ENCODE results near the gene SNX24.
"Not testable (repeated sequence)": the region's sequence is repeated elsewhere in the genome, so short reads cannot be mapped to it uniquely, and the experiment has no call there.

Gene SNX24, protein sequence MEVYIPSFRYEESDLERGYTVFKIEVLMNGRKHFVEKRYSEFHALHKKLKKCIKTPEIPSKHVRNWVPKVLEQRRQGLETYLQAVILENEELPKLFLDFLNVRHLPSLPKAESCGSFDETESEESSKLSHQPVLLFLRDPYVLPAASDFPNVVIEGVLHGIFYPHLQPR

DNA sequence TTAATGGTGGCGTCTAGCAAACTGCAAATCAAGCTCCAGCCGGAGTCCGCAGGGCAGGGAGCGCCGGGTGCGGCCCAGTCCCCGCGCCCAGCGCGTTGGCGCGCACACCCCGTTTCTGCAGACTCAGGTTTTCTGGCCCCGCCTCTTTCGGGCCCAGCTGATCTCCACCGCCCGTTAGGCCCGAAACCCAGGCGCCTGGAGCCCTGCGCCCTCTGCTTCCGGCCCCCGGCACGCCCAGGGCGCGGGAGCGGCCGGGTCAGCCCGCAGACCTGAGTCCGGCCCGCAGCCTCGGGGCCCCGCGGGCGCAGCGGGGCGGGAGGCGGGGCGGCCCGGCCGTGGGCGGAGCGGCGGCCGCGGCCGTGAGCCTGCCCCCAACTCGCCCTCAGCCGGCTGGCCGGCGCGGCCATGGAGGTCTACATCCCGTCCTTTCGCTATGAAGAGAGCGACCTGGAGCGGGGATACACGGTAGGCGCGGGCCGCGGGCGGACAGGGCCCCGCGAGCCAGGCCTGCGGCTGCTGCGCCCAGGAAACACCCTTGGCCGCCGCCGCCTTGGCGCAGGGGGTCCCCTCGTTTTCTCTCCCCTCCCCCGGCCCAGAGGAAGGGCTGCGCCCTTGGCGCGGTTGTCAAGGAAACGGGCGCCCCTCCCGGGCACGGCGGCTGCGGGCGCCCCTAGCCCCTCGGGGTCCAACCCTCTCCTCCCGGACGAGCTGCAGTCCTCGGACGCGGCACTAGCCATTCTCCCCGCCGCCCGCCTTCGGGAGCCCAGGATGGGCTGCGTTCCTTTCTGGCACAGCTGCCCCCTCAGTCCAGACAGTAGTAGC, at the start of gene SNX24:
TSS of gene SNX24 (plus strand) at position 385 of the 822 bp plus-strand sequence. CDS start at position 406, 21 bp downstream.
- DNase-seq: peak; percentile 47

DNA sequence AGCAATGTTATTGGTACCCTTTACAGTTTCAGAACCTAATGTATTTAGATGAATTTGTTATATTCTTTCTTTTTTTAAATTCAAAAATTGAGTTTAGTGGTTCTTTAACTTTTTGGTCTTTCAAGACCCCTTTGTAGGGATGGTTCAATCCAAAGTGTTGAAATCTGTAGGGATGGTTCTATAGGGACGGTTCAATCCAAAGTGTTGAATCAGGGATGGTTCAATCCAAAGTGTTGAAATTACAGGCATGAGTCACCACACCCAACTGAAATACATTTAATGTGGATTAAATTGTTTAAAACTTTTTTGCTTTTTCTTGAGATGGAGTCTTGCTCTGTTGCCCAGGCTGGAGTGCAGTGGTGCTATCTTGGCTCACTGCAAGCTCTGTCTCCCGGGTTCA, 39.9 kb upstream of the SNX24 start:
- DNase-seq: no peak

DNA sequence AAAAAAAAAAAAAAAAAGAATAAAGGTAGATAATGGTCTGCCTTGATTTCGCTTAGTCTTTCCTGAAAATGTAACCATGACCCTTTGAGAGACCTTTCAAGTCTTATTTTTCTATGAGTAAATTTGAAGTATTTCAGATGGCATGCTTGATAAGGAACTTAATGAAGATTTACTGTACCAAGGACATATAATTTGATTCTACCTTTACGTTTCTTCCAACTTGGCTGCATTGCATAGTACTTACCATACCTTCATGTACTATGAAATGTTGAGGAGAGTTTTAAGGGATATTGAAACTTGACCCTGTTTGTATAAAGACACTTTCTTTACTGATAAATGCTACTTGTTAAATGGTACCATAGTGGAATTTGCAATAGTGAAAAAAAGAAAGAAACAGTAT, 35.0 kb upstream of the SNX24 start:
- no peak for DNase-seq

DNA sequence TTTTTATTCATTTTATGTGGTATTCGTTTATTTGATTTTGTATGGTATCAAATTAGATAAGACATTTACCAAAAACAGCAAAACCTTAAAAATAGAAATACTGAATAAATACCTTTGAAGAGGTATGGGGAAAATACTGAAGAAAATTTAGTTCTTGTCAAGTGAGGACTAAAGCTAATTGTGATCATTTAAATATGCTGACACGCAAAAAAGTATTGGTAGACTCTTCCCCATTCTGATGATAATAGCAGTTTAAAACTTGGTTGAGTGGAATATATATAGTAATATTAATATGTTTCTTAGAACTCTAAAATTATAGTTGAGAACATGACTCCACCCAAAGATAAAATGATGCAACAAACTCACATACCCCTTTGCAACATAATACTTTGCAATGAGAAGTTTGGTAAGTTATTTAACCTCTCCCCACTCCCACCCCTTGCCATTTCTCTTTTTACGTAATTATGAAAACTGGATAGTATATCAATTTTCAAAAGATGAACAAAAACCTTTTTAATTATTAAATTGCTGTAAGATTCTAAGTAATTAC, 30.1 kb upstream of the SNX24 start:
- no peak for DNase-seq

DNA sequence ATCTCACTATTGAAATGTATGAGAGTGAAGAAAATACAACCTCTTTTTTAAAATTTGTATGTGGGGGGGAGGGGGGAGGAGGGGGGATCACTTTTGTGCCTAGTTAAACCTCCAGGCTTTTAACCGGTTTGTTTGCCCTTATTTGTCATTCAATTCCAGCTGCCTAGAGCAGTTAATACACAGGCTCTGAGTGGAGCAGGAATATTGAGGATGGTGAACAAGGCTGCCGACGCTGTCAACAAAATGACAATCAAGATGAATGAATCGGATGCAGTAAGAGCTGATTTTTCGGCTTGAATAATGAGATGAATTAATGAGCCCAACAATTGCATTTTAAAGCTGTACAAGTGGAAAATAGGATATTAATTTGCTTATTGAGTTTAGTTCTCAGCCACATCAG, 28.7 kb upstream of the SNX24 start:
- peak; percentile 69 for DNase-seq

DNA sequence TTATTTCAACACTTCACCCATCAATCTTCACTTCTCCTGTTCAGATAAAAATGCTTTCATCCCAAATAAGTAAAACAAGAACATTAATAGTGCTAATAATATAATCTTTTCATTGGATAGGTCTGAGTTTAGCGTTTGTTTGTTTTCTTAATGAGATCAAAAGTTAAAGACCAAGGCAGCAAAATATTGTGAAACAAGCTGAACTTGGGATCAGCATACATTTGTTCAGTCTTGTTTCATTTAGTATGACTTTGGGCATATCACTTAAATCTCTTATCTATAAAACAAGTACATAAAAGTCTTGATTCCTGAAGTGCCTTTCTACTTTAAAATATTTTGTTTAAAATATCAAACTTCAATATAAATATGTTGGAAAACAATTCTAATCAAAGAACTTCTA, 13.4 kb upstream of the SNX24 start:
- no peak for DNase-seq

DNA sequence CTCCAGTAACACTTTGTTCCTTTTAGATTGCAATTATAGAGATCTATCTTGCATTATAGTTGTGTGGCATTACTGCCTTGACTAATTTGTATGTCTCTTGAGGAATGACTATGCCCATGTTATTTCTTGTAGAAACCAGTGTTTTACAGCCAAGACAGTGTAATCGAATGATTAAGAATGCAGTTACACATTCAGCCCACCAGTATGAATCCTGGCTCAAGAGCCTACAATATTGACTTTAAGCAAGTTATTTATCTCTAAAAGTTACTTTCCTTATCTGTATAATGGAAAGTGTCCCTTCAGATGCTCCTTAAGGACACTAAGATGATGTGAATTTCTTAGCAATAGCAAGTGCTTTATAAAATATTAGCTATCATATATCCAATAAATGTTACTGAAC, 9.7 kb upstream of the SNX24 start:
- no peak for DNase-seq

DNA sequence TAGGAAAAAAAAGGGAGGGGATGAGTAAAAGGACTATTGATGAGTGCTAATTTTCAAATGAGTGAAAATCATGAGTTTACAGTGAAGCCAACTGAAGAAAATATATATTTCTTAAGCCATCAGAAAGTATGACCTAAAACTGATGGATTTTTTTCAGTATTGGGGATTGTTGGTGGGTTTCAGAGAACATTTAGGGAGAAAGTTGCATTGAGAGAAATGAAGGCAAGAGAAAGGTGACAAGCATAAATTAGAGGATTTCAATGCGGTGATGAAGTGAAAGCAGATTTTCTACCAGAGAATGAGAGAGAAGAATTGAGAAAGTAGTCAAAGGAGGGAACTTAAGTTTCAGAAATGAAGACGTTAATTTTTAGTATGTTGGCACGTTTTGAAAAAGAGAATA, 8.5 kb upstream of the SNX24 start:
- no peak for DNase-seq

DNA sequence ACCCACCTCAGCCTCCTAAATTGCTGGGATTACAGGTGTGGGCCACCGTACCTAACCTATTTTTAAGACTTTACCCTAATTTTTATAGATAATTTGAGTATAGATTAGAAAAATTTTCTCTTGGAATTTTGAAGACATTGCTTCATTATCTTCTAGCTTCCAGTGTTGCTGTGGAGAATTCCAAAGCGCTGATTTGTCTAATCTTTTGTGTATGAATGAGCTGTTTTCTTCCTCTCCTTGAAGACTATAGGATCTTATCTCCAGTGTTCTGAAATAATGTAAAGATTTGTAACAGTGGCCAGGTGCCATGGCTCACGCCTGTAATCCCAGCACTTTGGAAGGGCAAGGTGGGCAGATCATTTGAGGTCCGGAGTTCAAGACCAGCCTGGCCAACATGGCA, 5.7 kb upstream of the SNX24 start:
- no peak for DNase-seq

DNA sequence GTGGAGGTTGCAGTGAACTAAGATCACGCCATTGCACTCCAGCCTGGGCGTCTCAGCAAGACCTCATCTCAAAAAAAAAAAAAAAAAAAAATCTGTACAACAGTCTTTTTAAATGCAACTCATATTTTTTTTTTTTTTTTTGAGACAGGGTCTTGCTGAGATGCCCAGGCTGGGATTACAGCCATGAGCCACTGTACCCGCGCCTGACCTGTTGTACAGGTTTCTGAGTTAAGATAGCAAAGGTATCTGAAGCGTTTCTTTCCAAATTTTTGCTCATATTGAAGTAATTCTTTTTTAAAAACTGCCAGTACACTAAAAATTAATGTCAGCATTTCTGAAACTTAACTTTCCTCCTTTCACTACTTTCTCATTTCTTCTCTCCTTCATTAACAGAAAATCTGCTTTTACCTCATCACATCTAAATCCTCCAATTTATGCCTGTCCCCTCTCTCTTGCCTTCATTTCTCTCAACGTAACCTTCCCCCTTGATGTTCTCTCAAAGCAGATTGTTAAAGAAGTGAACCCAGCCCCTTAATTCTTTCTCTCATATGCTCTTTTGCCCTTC, 3.3 kb upstream of the SNX24 start:
- DNase-seq: no peak

DNA sequence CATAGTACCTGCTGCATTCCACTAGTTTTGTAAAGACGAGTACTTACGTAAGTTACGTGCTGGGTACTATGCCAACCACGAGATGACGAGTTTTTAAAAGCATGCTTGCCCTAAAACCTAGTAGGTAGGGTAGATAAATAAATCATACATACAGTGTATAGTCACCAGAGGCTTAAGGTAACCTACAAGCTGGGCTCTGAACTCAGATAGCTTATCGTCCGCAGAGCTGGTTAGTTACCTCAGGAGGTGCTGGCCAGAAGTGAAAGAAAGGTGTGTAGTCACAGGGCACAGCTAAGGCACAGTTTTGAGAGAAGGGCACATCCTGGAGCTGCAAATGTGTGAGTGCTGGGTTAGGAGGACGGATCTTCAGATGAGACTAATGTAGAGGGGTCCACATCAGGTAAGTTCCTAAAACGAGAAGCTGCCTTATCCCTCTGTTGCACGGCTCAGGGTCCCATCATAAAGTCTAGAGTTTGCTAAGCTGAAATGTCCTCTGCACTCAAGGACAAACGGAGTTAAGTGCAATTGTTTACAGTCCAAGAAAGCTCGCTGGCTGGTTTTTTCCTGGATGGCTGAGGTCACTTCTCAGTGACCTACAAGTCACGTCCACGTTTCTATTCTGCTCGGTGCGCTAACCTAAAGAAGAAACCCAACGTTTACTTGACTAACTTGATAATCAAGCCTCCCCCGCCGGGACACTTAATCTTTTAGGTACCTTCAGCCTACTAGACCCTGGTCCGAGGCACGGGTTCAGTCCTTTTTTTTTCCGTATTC, 1.1 kb upstream of the SNX24 start:
- no peak for DNase-seq

DNA sequence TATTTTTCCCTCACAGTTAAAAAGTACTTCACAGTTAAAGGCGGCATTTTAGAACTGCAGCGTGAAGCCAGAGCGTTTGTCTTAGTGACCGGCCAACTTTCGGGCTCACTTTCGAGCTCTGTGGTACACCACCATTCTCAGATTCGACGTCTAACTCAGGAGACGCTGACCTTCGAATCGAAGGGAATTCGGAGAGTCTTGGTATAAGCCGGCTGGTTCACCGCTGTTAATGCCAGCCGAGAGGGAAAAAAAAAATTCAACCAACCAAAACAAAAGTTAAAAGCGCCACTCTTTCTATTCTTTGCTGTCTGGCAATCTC, 544 bp upstream of the SNX24 start:
- peak; percentile 38 for DNase-seq

DNA sequence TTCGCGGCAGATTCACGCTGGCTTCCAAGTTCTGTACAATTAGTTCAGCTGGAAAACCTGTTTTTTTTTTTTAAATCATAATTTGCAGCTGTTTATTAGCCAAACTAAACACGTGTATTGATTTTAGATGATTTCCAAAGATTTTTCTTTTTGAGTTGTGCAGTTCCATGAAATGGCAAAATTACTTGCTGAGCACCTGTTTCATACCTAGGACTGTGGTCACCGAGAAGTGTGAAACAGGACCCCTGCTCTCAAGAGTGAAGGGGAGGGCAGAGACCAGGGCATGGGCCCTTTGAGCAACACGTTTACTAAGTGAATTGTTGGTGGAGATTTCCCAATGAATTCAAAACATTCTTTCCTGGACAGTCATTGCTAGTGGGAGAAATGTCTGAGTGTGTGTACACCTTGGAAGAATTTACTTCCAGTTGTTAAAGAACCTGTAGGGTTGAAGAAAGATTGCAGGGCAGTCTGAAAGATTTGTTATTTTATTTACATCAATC, 688 bp downstream of the SNX24 start:
- peak; percentile 32 for DNase-seq

DNA sequence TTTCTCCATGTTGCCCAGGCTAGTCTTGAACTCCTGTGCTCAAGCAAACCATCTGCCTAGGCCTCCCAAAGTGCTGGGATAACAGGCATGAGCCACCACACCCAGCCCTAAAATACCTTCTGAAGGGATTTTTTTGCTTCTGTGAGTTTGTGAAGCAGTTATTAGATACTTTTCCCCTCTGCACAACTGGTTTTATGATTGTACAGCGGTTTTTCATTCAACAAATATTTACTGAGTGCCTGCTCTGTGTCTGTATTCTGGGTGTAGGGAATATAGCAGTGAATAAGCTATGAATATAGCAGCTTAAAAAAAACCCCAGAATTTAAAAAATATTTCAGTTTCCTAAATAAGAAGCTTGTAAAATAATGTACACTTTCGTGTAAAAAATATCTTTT, 2.3 kb downstream of the SNX24 start:
- DNase-seq: no peak

DNA sequence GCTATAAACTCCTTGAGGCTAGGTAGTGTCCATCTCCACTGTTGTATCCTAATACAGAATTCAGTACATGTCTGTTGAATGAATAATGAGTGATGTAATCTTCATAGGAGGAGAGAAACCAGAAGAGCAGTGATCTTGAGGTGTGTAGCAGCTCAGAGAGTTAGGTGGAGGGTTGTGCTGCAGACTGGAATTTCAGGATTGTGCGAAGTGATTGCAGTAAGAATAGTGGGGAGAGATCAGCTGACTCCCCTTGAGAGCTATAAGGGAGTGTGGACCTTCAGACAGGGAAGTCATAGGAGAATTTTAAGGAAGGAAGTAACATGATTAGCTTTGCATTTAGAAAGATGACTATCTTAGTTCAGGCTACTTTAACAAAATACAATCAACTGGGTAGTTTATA, 4.4 kb downstream of the SNX24 start:
- no peak for DNase-seq

DNA sequence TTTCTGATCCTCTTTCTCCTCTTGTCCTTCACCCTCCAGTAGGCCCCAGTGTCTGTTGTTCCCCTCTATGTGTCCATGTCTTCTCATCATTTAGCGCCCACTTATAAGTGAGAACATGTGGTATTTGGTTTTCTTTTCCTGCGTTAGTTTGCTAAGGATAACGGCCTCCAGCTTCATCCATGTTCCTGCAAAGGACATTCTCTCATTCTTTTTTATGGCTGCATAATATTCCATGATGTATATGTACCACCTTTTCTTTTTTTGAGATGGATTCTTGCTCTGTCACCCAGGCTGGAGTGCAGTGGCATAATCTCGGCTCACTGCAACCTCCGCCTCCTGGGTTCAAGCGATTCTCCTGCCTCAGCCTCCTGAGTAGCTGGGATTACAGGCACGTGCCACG, 12.1 kb downstream of the SNX24 start:
- DNase-seq: not testable (repeated sequence)

DNA sequence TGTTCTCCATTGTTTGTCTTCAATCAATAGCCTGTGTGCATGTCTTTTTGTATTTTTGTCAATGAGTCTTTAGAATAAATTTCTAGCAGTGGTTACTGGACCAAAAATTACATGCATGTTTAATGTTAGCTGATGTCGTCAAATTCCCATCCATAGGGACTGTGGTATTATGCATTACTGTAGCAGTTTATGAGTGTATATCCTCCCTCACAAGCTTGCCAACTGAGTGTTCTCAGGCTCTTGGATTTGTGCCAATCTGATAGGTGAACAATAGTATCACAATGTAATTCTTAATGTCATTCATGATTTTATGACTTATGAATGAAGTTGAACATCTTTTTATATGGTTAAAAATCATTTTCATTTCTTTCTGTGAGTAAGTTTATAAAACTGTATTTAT, 13.0 kb downstream of the SNX24 start:
- DNase-seq: peak; percentile 58

DNA sequence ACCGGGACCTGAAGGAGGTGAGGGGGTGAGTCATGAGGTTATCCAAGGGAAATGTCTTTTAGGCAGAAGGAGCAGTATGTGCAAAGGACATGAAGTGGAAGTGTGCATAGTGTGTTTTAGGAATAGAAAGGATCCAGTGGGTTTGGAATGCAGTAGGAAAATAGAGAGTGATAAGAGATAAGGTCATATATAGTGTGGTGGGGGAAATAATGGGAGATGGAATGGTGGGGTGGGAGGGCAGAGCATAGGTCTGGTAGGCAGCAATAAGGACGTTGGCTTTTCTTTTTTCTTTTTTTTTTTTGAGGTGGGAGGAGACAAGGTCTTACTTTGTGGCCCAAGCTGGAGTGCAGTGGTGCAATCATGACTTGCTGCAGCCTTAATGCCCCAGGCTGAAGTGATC, 17.8 kb downstream of the SNX24 start:
- DNase-seq: no peak

DNA sequence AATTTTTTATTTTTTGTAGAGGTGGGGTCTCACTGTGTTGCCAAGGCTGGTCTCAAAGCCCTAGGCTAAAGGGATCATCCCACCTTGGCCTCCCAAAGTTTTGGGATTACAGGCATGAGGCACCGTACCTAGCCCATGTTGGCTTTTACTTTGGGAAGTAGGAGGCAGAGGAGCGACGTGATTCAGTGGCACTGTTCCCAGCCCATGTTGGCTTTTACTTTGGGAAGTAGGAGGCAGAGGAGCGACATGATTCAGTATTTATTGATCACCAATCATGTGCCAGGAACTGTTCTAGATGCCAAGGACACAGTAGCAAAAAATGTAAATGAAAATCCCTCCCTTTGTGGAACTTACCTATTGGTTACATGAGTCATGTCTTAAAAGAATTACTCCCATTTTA, 18.3 kb downstream of the SNX24 start:
- DNase-seq: no peak

DNA sequence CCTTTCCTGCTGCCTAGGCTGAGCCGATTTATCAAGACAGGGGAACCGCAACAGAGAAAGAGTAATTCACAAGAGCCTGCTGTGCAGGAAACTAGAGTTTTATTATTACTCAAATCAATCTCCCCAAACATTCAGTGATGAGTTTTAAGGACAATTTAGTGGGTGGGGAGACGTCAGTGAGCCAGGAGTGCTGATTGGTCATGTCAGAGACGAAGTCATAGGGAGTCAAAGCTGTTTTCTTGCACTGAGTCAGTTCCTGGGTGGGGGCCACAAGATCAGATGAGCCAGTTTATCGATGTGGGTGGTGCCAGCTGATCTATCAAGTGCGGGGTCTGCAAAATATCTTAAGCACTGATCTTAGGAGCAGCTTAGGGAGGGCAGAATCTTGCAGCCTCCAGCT, 19.0 kb downstream of the SNX24 start:
- no peak for DNase-seq

DNA sequence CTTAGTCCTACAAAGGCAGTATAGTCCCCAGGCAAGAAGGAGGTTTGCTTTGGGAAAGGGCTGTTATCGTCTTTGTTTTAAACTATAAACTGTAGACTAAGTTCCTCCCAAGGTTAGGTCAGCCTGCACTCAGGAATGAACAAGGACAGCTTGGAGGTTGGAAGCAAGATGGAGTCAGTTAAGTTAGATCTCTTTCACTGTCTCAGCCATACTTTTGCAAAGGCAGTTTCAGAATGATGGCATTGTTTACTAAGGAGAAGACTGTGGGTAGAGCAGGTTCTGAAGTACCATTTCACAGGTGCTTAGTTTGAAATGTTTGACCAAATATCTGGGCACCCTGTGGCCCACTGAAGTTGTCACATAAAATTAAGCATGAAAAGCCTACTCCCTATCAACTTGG, 19.4 kb downstream of the SNX24 start:
- DNase-seq: no peak

DNA sequence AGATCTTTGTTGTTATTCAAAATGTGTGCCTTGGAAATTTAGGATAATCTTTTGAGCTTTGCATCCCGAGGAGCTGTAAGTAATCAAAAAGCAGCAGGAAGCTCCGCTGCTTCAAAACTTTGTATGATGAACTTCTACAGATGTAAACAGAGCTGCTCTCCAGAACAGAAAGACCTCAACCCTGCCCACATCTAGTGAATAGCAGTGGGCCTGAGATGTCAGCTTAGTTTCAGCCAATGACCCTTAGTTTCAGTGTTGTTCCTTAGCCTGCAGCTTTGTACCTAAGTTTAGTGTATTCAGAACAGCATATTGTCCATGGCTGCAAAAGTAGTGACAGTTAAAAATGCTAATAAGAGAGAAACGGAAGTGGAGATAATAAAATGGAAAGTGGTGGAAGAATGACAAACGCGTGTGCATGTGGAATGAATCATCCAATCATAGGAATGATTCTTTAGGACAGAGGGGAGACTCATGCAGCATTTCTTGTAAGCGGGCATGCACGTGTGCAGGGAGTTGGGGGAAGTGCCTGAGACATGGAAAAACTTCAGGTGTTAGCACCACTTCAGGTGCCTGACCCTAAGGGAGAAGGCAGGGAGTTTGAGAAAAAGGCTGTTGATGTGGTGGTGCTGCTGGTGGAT, 24.9 kb downstream of the SNX24 start:
- no peak for DNase-seq

DNA sequence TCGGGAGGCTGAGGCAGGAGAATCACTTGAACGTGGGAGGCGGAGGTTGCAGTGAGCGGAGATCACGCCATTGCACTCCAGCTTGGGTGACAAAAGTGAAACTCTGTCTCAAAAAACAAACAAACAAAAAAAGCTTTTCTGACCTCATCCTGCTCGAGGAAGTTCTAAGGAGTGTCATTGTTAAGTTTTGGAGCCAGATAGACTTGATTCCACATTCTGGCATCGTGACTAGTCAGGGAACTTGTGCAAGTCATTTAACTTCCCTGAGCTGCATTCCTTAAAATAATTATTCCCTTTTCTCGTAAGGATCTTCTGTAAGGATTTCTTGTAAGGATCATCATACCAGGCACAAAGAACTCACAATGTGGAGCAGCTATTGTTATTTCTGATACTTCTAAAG, 26.2 kb downstream of the SNX24 start:
- no peak for DNase-seq

Data from NCI-H1105 treated with DMSO at 0.1 percent for 48 hours (cell line).